Activated gamma-delta T cell treated with Interleukin-2 at 50 U/mL for 16 hours (primary cell): Measurements from ENCODE around the gene TLCD4.
"Not testable (repeated sequence)": the region's sequence is repeated elsewhere in the genome, so short reads cannot be mapped to it uniquely, and the experiment has no call there.

Experiments used
- DNase-seq: peaks from one replicate; pipeline ENCODE4 v3.0.0-alpha.2; 2020

The TLCD4 gene

GRCh38 chr1:95096218-95096841 lies 20.8 kb upstream of the TLCD4 start:
- no peak for DNase-seq

DNA sequence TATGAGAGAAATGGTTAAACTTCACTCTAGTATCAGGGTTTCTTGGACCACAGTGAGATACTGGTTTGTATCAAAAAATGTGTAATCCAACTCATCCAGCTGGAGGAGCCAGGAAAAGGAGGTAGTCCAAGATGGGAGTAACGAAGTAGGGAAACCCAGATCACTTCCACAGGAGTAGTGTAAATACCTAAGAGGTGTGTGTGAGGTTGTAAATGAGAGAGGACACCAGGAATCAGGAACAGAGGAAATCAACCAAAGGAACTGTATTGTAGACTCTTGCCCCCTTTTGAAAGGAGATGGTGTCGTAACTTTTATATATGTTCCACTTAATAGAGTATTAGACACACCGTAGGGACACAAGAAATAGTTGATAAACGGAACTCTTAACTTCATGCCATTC lies 19.7 kb upstream of the TLCD4 start:
- DNase-seq = no peak

DNA sequence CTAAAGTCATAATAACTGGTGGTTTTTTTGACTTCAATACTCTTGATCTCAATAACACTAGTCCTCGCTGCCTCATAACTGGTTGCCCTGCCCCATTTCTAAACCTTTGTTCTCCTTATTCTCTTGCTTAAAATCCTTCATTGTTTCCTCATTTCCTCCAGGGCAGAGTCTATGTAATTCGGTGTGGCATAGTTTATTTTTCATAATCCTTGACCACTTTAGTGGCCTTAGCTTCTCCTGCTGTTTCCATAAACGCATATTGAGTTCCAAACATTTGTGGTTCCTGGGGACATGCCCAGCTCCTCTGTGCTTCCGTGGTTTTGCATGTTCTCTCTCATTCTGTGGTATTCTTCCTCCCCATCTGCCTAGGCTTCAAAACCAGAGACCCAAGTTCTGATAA lies 19.0 kb upstream of the TLCD4 start:
- DNase-seq = no peak

- DNase-seq = no peak
Measured at GRCh38 chr1:95108792-95109191, 8.4 kb upstream of the TLCD4 start.

- DNase-seq = no peak
Measured at GRCh38 chr1:95111014-95111413, 6.1 kb upstream of the TLCD4 start.

GRCh38 chr1:95113684-95114083 lies 3.5 kb upstream of the TLCD4 start:
- DNase-seq = no peak

- DNase-seq = no peak
Measured at GRCh38 chr1:95115708-95116137, 1.4 kb upstream of the TLCD4 start.

DNA sequence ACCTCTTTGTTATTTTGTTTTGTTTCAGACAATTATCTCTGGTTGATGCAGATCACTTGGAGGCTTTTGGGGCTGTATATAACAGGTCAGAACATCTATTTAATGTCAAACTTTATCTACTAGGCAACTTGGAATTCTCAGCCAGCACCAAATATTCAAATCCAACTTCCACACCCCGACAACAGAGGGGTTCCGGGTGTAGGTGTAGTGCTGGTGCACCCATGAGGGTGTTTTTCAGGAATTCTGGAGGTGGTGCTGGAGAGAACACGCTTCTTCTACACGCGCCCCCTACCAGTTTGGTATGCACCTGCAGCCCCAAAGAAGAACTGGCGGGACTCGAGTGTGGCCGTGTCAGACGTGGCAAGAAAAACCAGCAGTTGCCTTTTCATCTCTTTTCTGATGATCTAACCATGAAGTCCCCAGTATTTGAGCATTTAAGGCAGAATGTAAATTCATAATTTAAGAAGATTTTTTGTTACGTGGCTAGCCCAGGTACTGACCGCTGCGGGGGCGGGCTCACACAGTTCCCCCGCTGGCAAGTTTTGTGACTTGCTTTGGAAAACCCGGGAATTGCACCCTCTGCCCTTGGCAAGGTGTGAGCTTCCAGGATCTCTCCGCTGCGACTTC lies 462 bp upstream of the TLCD4 start:
- DNase-seq = peak; percentile 20

GRCh38 chr1:95118067-95118499 lies 928 bp downstream of the TLCD4 start:
- no peak for DNase-seq

DNA sequence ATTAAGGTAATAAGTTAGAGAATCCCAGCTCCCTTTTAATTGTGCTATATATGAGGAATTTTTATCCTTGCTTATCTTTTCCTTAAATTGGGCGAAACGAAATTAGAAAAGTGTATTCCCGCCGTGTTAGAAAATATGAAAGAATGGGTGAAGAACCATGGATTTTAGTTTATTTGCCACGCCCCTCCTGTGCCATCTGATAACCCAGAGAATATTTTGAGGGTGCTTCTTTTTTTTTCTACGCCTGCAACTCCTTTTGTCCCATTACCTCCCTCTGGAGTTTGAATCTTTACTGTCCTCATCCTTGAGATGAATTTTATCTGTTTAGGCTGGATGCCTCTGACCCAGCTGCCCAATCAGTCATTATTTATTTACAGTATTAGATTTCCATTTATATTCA lies 1.6 kb downstream of the TLCD4 start:
- no peak for DNase-seq

- DNase-seq = no peak
Measured at GRCh38 chr1:95119273-95119672, 2.1 kb downstream of the TLCD4 start.

GRCh38 chr1:95122151-95122697 lies 5.1 kb downstream of the TLCD4 start:
- no peak for DNase-seq

DNA sequence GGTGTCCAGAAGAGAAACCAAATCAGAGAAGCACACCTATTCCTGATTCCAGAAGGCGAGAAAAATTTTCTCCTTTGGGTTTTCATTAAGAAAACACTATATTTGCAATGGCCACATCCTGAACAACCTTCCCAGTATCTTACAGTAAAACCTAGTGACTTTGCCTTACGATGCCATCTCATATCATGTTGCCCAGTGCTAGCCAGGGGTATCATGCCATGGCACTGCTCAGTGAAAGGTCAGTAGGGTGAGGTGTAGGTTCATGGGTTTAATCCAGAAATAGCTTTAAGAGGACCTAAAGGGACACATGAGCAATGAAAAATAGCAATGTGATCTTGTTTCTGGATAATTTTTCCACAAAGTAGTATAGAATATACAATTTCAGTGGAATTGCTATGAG lies 7.2 kb downstream of the TLCD4 start:
- no peak for DNase-seq

GRCh38 chr1:95126366-95126765 lies 9.2 kb downstream of the TLCD4 start:
- no peak for DNase-seq

- DNase-seq = no peak
Measured at GRCh38 chr1:95126846-95127245, 9.7 kb downstream of the TLCD4 start.

DNA sequence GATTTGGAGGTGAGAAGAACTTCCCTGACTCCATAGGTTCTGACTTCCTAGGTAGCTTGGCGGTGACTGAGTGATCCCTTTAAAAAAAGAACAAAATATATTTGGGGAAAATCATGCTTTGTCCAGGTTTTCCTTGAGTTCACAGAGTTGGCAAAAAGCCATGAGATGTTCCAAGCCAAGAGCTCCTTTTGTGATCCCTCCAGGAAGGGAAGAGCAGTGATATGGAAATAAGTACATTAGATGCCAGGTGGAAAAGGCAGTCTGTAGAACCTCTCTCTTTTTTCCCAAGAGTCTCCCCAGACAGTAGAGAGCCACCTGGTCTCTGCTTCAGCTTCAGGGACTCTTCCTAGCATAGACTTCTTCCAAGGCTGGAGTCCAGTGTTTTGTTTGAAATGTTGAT lies 10.2 kb downstream of the TLCD4 start:
- DNase-seq = no peak

DNA sequence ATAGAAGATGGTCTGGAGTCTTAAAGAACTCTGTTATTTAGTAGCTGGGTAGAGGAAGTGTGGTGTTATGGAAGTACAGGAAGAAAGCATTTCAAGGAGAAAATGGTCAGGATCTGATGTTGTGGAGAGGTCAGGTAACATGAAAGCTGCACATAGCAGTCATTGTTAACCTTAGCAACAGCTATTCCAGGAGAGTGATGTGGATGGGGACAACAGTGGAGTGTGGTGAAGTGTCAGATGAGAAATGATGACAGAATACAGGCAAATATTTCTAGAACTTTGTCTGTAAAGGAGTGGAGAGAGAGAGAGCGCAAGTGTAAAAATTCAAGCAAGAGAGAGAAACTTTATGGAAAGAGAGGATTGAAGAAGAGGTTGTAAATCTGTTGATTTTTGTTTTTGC lies 15.6 kb downstream of the TLCD4 start:
- DNase-seq = no peak

GRCh38 chr1:95133687-95134086 lies 16.5 kb downstream of the TLCD4 start:
- DNase-seq = no peak

GRCh38 chr1:95138223-95138622 lies 21.1 kb downstream of the TLCD4 start:
- DNase-seq = no peak

- DNase-seq = no peak
Measured at GRCh38 chr1:95139039-95139438, 21.9 kb downstream of the TLCD4 start.

DNA sequence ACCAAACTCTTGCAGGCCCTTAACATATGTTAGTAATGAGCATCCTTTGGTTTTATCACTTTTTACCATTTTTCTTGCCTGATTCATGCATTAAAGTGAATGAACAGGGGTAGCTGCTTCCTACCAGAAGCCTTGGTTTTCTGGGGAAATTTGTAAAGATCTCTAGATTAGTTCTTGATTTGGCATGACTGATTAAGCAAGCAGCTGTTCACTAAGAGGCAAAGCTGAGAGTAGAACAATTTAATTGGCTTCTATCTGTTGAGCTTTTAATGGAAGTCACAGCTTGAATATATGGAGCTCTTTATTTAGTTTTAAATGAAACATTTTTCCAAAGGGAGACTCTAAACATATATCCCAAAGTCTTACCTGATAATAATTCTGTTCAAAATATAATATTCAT lies 23.6 kb downstream of the TLCD4 start:
- DNase-seq = no peak

DNA sequence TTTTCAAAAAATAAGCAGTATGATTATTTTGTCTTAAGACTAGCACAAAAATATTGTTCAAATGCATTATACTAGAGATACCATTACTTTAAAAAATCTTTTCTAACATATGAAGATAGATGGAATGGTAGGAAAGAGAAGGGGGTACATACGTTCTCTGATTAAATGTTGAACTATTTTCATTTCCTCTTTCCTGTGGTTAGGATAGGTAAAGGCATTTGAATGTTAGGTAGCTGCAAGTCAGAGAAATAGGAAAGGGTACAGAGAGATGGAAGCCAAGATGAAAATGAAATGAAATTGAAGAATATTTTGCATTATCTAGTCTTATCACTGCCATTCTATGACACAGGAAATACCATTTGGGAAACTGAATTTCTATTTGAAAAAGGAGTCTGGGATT lies 28.3 kb downstream of the TLCD4 start:
- no peak for DNase-seq

DNA sequence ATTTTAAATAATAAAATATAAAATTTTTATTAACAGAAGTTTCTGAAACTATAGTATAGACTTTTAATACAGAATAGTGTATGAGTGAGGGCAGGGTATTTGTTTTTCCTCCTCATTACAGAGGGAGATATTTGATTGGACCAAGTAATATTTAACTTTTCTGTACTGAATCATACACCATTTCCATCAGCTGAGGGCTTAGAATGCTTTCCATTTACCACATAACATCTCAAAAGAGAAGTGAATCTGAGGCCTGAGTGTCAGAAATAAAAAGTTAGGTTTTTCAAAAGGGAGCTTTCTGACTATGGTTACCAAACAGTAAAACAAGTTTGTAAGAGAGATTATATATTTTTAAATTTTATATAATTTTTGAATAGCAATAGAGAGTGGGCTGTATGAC lies 29.5 kb downstream of the TLCD4 start:
- no peak for DNase-seq

GRCh38 chr1:95154096-95154495 lies 36.9 kb downstream of the TLCD4 start:
- DNase-seq = no peak

DNA sequence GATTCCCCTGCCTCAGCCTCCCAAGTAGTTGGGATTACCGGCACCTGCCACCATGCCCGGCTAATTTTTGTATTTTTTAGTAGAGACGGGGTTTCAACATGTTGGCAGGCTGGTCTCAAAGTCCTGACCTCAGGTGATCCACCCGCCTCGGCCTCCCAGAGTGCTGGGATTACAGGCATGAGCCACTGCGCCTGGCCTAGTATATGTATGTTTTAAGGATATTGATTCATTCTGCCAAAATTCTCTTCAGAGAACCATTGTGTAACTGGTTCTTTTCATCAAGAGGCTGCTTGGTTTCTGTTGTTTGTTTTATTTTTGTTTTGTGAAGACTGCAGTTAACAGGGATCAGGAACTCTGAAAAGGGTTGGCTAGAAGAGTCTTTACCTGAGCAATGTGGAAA lies 48.4 kb downstream of the TLCD4 start:
- not testable (repeated sequence) for DNase-seq
